Measurements from ENCODE around the gene MIR17HG. TPM values are rescaled to one million over a fixed set of nuclear protein-coding genes. Genes with fewer than 3 reads are reported as not detected.

MIR17HG gene
- total RNA-seq, 1 experiment from 2014 or later, result 6.5 TPM

DNA sequence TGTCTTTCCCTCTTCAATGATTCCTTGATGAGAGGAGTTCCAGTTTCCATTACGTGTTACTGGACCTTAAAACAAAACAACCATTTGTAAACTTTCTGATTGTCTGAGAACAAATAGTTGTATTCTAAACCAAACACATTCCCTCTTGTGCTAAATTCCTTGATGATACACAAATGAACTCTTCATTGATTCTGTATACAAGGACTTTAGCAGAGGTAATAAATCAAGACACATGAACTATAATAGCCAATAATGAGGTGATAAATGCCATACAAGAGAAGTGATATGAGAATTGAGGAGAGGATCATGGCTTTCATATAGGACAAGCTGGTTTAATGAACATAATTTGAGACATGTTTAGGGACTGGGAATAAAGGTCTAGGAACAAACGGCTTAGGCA lies 37.4 kb downstream of the MIR17HG start:
- Histone ChIP-seq H3K9me3 (ENCODE audit: insufficient read depth, low read depth) (no peaks in the 10 kb centered on the region), H3K4me2 (no peak overlapping the region), H3F3A (ENCODE audit: insufficient read depth, low read depth) (no peaks in the 10 kb centered on the region), H3K27ac (no peak overlapping the region), H3K9me2 (ENCODE audit: insufficient read depth) (no peaks in the 10 kb centered on the region), H4K20me1 (ENCODE audit: insufficient read depth) (no peaks in the 10 kb centered on the region; the same call in 1 of the 2 replicates), H2AFZ (no peak overlapping the region), H3K4me1 (replicated peaks; ENCODE audit: insufficient read depth) (no peaks in the 10 kb centered on the region), H3K4me3 (no peak overlapping the region), H3K27me3 (ENCODE audit: insufficient read depth, low read depth) (no peaks in the 10 kb centered on the region), H3K36me3 (ENCODE audit: low read depth) (no peaks in the 10 kb centered on the region), H3K79me2 (ENCODE audit: low read depth) (no peaks in the 10 kb centered on the region)
- BruUV-seq (replicated peaks), result no TSS peak
- TF ChIP-seq EZH2 (IDR thresholded peaks at IDR 0.05; ENCODE audit: low read depth), result no peak
- TF ChIP-seq, protein P1, sequence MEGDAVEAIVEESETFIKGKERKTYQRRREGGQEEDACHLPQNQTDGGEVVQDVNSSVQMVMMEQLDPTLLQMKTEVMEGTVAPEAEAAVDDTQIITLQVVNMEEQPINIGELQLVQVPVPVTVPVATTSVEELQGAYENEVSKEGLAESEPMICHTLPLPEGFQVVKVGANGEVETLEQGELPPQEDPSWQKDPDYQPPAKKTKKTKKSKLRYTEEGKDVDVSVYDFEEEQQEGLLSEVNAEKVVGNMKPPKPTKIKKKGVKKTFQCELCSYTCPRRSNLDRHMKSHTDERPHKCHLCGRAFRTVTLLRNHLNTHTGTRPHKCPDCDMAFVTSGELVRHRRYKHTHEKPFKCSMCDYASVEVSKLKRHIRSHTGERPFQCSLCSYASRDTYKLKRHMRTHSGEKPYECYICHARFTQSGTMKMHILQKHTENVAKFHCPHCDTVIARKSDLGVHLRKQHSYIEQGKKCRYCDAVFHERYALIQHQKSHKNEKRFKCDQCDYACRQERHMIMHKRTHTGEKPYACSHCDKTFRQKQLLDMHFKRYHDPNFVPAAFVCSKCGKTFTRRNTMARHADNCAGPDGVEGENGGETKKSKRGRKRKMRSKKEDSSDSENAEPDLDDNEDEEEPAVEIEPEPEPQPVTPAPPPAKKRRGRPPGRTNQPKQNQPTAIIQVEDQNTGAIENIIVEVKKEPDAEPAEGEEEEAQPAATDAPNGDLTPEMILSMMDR (conservative IDR thresholded peaks at IDR 0.05), result no peak
- POLR2A ChIA-PET (ENCODE audit: unreplicated experiment), result no interaction called here
- no peak for DNase-seq
- intact Hi-C loops (cut with micrococcal nuclease; ENCODE audit: unreplicated experiment), result no loop called here
- CTCF ChIA-PET, result no interaction called here

DNA sequence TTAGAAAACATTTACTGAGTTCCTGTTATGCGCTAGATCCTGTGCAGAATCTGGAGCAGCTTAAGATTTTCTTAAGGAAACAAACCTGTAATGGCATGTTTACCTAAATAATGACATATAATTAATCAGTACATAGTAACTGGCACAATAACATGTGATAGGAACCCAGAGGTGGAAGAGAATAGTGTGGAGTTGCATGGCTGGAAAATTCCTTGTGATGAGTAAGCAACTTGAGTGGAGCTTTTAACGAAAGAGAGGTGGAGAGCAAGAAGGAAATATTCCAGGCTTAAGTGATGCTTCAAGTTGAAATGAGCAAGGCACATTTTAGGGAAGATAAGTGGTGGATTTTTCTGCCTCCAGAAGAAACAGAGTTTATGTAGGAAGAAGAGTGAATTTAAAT lies 41.7 kb downstream of the MIR17HG start:
- Histone ChIP-seq H3K4me3 (no peak overlapping the region), H4K20me1 (ENCODE audit: insufficient read depth) (no peaks in the 10 kb centered on the region; the same call in 1 of the 2 replicates), H3F3A (ENCODE audit: insufficient read depth, low read depth) (no peaks in the 10 kb centered on the region), H2AFZ (no peak overlapping the region), H3K36me3 (ENCODE audit: low read depth) (no peaks in the 10 kb centered on the region), H3K27me3 (ENCODE audit: insufficient read depth, low read depth) (no peaks in the 10 kb centered on the region), H3K9me2 (ENCODE audit: insufficient read depth) (no peaks in the 10 kb centered on the region), H3K27ac (no peak overlapping the region), H3K4me2 (no peak overlapping the region), H3K4me1 (replicated peaks; ENCODE audit: insufficient read depth) (no peaks in the 10 kb centered on the region), H3K9me3 (ENCODE audit: insufficient read depth, low read depth) (no peaks in the 10 kb centered on the region), H3K79me2 (ENCODE audit: low read depth) (no peaks in the 10 kb centered on the region)
- TF ChIP-seq EZH2 (IDR thresholded peaks at IDR 0.05; ENCODE audit: low read depth), result no peak
- TF ChIP-seq, protein P1 (conservative IDR thresholded peaks at IDR 0.05), result no peak
- intact Hi-C loops (cut with micrococcal nuclease; ENCODE audit: unreplicated experiment), result no loop called here
- DNase-seq, result no peak
- ChIA-PET CTCF (no interaction called here), POLR2A (ENCODE audit: unreplicated experiment) (no interaction called here)
- BruUV-seq (replicated peaks), result no TSS peak

DNA sequence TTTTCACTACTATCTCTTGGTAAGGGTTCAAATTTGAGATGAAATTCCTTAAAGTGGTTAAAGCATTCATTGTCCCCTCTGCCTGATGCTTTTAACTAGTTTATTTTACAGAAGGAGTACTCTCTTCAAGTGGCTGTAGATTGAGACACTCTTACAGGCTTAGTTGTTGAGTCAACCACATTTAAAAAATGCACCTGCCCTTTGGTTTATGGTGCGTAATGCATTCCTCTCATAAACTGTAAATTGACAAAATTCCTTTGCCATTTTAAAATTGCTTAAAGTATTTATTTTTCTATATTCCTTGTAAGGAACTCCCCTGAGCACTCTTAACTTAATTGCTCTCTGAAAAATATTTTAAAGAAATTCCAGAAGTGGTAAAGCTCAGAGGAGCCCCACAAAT lies 50.1 kb downstream of the MIR17HG start:
- Histone ChIP-seq H3K4me1 (replicated peaks; ENCODE audit: insufficient read depth) (no peaks in the 10 kb centered on the region), H3F3A (ENCODE audit: insufficient read depth, low read depth) (no peaks in the 10 kb centered on the region), H3K27me3 (ENCODE audit: insufficient read depth, low read depth) (peaks cover 16% of the 10 kb centered on the region; the same call in 1 of the 2 replicates), H3K27ac (no peak overlapping the region), H3K36me3 (ENCODE audit: low read depth) (no peaks in the 10 kb centered on the region), H3K9me2 (ENCODE audit: insufficient read depth) (peaks cover 1% of the 10 kb centered on the region; the same call in 1 of the 2 replicates), H4K20me1 (ENCODE audit: insufficient read depth) (no peaks in the 10 kb centered on the region), H3K79me2 (ENCODE audit: low read depth) (no peaks in the 10 kb centered on the region), H3K4me2 (no peak overlapping the region), H3K9me3 (ENCODE audit: insufficient read depth, low read depth) (no peaks in the 10 kb centered on the region), H3K4me3 (no peak overlapping the region), H2AFZ (no peak overlapping the region)
- intact Hi-C loops (cut with micrococcal nuclease; ENCODE audit: unreplicated experiment), result no loop called here
- TF ChIP-seq EZH2 (IDR thresholded peaks at IDR 0.05; ENCODE audit: low read depth), result no peak
- TF ChIP-seq, protein P1 (conservative IDR thresholded peaks at IDR 0.05), result no peak
- ChIA-PET POLR2A (ENCODE audit: unreplicated experiment) (interaction anchor here (0.6 kb wide), 1 partner anchor 62 kb away, joined by 3 read pairs; no protein-coding TSS in a partner anchor), CTCF (no interaction called here)
- DNase-seq, result no peak
- BruUV-seq (replicated peaks), result no TSS peak
